ENCODE results near the gene ABHD17A.
"Not testable (repeated sequence)": the region's sequence is repeated elsewhere in the genome, so short reads cannot be mapped to it uniquely, and the experiment has no call there.

DNA sequence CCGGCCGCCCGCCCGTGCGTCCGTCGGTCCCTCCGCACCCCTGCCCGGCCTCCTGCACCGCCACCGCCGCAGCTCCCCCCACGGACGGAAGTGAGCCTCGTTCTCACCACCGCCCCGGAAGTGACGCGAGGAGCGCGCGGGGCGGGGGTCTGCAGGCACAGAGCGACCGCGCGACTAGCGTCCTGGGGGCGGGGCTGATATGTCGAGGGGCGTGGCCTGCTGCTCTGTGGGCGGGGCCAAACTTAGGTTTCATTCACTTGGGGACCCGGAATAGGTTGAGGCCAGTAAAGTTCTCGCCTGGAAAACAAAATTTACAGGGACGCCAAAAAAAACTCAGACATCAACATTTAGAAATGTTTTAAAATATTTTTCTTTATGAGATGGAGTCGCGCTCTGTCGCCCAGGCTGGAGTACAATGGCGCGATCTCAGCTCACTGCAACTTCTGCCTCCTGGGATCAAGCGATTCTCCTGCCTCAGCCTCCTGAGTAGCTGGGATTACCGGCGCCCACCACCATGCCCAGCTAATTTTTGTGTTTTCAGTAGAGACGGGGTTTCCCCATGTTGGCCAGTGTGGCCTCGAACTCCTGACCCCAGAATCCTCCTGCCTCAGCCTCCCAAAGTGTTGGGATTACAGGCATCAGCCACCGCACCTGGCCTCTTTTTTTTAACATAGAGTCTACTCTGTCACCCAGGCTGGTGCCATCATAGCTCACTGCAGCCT lies at the start of gene ABHD17A:
- not testable (repeated sequence) for TF ChIP-seq GATA2, GATA3 (IDR thresholded peaks at IDR 0.05; ENCODE audit: low read depth, low read length)
